GM21723 (cell line): ENCODE results near the gene CD99.
"Not testable (repeated sequence)": the region's sequence is repeated elsewhere in the genome, so short reads cannot be mapped to it uniquely, and the experiment has no call there.

Experiments
- ATAC-seq: cut with Tn5 transposase; IDR thresholded peaks from one replicate; pipeline ENCODE4 v1.9.1; 2021; ENCODE audit warnings: mild to moderate bottlenecking, moderate library complexity; ENCODE audit not compliant: unreplicated experiment

Gene CD99

DNA sequence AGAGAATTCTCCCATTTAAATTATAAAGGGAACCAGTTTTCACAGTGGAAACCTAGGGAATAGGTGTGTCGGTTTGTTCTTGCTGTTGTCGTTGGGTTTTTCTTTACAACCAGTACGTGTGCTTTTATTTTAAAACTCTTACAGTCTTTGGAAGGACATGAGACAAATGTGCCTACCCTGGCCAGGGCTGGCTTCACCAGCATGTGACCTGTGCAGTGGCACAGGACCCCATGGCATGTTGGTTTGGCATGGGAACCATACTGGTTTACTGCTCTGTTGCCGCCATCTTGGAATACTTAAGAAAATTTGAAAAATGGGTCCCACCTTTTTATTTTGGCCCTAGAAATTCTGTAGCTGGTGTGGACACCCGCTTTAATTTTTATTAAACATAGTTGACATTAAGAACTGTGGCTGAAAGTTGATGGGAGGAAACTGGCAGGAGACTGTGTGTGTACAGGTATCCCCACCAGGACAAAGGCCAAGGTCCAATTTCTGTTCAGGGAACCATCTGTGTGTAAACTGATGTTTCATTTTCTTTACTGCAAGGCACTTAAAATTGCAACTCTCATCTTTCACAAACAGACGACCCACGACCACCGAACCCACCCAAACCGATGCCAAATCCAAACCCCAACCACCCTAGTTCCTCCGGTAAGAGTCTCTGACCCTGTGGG, 28.8 kb downstream of the CD99 start:
- ATAC-seq, result no peak

DNA sequence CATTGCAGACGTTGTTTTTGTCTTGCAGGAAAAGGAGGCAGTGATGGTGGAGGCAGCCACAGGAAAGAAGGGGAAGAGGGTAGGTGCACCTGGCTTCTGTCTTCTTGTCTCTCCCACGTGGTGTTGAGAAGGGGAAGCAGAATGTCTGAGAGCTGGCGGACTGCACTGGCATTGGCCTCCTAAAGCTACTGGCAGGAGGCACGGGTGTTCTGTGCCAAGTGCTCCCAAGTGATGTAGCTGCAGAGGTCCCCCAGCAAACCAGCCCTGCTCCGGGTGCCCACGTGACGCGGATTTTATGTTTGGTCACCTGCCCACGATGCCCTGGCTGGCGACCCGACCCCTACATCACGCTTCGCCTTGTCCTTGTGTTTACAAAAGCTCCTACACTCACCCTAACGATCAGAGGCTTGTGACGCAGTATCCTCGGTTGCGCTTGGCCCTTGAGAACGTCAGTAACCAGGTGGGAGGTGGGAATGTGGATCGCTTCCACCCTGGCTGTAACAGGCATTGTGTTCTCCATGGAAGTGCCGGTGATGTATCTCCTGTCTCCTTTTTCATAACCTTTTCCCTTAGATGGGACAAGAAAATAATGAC, 32.3 kb downstream of the CD99 start:
- no peak for ATAC-seq

DNA sequence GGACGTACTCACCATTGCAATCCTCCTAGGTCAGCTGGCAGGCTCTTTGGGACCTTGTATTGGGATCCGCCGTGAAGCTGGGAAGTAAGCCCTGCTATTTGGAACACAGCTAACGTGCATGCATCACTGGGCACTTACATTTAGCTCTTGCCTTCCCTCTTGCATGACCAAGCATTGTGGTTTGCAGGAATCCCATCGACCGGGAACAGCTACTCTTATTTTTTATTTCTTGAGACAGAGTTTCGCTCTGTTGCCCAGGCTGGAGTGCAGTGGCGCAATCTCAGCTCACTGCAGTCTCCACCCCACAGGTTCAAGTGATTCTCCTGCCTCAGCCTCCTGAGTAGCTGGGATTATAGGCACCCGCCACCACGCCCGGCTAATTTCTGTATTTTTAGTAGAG, 36.2 kb downstream of the CD99 start:
- ATAC-seq, result not testable (repeated sequence)

DNA sequence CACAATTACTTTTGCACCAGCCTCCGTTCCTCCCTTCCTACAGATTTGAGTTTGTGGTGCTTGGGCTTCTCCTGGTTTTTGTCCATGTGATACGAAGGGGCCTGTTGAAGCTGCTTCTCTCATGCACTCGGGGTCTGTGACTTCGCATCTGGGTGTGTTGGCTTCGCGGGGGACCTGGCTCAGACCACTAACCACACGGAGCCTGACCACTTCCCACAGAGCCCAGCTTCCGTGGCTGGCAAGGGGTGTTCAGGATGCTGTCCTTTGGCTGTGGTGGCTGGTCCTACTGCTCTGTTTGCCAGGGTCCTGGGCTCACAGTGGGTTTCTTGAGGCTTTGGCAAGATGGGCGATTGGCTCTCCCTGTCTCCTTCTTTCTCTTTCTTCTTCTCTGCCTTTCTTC, 41.0 kb downstream of the CD99 start:
- ATAC-seq, result no peak

DNA sequence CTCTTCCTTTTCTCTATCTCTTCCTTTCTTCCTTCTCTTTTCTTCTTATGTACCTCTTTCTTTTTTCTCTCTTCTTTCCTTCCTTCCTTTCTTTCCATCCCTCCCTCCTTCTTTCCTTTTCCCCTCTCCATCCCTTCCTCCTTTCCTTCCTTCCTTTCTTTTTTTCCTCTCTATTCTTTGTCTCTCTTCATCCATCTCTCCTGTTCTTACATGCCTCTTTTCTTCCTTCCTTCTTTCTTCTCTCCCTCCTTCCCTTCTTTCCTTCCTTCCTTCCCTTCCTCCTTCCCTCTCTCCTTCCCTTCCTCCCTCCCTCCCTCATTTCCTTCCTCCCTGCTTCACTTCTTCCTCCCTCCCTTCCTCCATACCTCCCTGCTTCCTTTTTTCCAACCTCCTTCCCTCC, 41.6 kb downstream of the CD99 start:
- no peak for ATAC-seq

GRCh38 chrX:2733286-2733685, 42.2 kb downstream of the CD99 start:
- ATAC-seq, result no peak

- ATAC-seq, result no peak
Observed at GRCh38 chrX:2735270-2735669, 44.2 kb downstream of the CD99 start.

DNA sequence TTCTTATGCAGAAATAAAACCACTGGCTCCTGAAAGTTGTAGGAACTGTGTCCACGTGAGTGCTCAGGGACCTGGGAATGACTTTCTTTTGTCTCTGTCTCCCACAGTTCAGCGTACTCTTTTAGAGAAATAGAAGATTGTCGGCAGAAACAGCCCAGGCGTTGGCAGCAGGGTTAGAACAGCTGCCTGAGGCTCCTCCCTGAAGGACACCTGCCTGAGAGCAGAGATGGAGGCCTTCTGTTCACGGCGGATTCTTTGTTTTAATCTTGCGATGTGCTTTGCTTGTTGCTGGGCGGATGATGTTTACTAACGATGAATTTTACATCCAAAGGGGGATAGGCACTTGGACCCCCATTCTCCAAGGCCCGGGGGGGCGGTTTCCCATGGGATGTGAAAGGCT, 49.6 kb downstream of the CD99 start:
- no peak for ATAC-seq

GRCh38 chrX:2741386-2741785, 50.3 kb downstream of the CD99 start:
- ATAC-seq, result no peak

DNA sequence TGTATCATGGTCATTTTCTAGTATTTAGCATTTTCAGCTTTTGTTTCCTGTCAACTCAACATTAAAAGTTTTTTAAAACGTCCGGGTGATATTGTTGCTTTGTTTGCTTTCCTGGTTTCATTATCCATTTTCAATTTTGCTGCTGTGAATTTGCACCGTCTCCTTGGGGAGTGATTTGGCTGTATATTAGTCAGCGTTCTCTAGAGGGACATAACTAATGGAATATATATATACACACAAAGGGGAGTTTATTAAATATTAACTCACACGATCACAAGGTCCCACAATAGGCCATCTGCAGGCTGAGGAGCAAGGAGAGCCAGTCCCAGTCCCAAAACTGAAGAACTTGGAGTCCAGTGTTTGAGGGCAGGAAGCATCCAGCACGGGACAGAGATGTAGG, 55.2 kb downstream of the CD99 start:
- not testable (repeated sequence) for ATAC-seq

- no peak for ATAC-seq
Observed at GRCh38 chrX:2748171-2748814, 57.2 kb downstream of the CD99 start.

DNA sequence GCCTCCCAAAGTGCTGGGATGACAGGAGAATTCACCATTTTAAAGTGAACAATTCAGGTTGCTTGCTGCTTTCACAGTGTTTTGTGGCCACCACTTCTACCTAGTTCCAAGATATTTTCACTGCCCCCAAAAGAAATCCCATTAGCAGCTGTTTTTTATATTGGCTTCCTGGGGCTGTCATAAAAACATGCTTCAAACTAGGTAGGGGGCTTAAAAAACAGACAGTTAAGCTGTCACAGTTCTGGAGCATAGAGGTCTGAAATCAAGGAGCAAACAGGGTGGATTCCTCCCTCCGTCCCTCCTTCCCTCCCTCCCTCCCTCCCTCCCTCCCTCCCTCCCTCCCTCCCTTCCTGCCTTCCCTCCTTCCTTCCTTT, 57.7 kb downstream of the CD99 start:
- ATAC-seq, result no peak

- no peak for ATAC-seq
Observed at GRCh38 chrX:2751291-2751690, 60.2 kb downstream of the CD99 start.

DNA sequence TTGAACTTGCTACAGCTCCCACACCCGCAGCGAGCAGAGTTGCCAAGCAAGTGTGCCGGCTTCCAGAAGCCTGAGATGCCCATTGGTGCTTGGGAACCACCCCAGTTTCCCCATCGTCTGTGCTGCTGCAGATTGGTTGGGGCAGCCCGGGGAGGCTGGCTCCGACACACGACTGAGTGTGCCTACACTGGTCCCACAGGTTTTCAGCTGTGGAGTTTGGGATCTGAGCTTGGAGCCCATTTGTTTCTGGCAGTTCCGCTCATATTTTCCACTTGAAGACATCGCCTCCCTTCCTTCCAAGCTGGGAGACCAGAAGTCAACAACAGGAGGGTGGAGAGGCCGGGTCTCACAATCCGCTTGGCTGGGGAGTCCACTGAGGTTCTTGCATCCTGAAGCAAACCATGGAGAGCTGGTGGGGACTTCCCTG, 60.8 kb downstream of the CD99 start, which contains the start of gene XG:
XG (plus strand) TSS at position 167 of the 427 bp plus-strand sequence; CDS start at position 402, 235 bp downstream.
- ATAC-seq, result not testable (repeated sequence)

DNA sequence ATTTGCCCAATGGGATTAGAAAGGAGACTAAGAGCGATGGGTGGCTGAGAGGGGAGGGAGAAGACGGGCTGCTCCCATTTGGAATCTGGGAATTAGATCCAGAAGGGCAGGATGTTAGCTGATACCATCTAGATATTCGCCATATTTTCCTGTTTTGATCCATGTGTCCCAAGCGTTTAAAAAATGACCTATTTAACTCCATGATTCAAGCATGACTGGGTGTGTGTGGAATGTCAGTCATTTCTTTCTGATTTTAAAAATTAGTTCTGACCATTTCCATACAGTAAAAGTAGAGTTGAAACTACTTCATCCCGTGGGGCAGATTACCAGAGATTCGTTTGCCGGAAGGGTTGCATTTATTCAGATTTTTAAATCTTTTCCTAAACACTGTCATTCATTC, 61.3 kb downstream of the CD99 start:
- ATAC-seq, result not testable (repeated sequence)

- not testable (repeated sequence) for ATAC-seq
Observed at GRCh38 chrX:2755163-2755715, 64.1 kb downstream of the CD99 start.

DNA sequence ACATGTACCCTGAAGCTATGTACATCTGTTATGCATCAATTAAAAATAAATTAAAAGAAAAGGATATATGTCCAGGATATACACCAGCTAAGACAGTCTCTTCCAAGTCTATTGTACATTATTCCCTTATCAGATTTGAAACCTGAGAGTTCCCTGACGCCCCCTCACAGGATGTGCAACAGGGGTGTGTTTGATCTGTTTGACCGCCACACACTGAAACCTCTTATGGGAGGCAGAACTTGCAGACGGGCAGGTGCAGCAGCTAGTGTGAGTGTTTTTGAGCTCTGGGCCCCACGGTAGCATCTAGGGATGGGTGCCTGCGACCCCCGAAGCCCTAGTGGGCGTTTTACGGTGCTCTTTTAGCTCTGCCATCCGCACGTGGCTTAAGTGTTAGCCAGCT, 65.5 kb downstream of the CD99 start:
- ATAC-seq, result no peak

GRCh38 chrX:2761246-2761645, 70.2 kb downstream of the CD99 start:
- ATAC-seq, result no peak

GRCh38 chrX:2762671-2763070, 71.6 kb downstream of the CD99 start:
- ATAC-seq, result not testable (repeated sequence)

GRCh38 chrX:2764766-2765548, 73.9 kb downstream of the CD99 start:
- ATAC-seq, result not testable (repeated sequence)

DNA sequence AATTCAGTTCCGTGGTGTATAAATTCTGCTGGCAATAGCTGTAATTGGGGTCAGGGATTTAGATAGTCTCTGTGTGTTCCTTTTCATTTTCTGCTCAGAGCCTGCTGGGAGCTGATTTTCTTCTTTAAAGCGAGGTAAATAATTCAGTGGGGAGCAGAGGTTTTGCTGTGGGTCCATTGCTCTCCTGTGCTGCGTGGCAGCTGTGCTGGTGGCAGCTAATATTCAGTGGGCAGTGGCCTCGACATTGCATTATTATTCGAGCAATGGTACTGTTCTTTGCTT, 74.4 kb downstream of the CD99 start:
- no peak for ATAC-seq
